ENCODE data around the gene TMEM185A. TPM values are rescaled to one million over a fixed set of nuclear protein-coding genes. Genes with fewer than 3 reads are reported as not detected.

TMEM185A gene
- total RNA-seq, 1 donor from 2014 or later, result 31.4 TPM

DNA sequence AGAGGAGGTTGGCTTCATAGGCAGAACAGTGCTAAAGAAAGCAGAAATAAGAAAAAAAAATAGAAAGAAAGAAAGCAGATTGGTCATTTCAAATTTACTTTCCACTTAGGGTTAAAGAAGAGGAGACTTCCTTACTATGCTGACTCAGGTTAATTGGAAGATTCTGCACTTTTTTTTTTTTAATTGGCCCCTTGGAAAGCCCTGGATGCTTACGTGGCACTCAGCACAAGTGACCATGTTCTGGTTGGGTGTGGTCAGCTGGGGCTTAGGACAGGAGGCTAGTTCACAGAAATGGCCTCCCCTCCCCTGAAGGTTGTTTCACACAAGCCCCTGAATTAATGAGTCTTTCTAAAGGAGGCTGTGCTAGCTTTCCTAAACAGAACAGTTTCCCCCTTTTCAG lies 58.8 kb downstream of the TMEM185A start:
- Mint-ChIP-seq H3K4me1 (ENCODE audit: unreplicated experiment) (no peaks in the 10 kb centered on the region), H3K27ac (no peak overlapping the region), H3K27me3 (no peaks in the 10 kb centered on the region), H3K4me3 (no peak overlapping the region), H3K9me3 (no peaks in the 10 kb centered on the region), H3K36me3 (no peaks in the 10 kb centered on the region)
- DNase-seq (ENCODE audit: extremely low spot score, unreplicated experiment), result no peak
- no peak for TF ChIP-seq CTCF (conservative IDR thresholded peaks at IDR 0.05)

DNA sequence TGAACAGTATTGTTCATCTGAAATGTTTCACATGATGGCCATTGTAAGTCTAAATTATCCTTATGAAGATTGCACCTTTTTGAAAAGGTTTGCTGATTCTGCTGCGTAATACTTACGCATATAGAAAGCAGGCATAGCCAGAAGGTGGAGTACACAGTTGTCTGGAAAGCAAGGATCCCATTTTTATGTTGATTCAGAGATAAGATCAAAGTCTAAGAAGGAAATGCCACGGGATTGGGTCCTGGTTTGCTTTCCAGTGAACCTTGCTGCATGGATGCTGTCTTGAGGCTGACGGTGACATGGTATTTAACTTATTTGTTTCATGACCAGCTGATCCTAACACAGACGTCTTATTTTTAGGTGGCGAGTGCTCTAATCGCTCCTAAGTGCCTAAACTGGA lies 59.8 kb downstream of the TMEM185A start:
- H3K9me3 Mint-ChIP-seq, result no peaks in the 10 kb centered on the region
- H3K4me3 Mint-ChIP-seq, result no peak overlapping the region
- no peaks in the 10 kb centered on the region for H3K36me3 Mint-ChIP-seq
- H3K27me3 Mint-ChIP-seq, result no peaks in the 10 kb centered on the region
- H3K4me1 Mint-ChIP-seq (ENCODE audit: unreplicated experiment), result no peaks in the 10 kb centered on the region
- DNase-seq (ENCODE audit: extremely low spot score, unreplicated experiment), result no peak
- TF ChIP-seq CTCF (conservative IDR thresholded peaks at IDR 0.05), result no peak
- no peak overlapping the region for H3K27ac Mint-ChIP-seq

DNA sequence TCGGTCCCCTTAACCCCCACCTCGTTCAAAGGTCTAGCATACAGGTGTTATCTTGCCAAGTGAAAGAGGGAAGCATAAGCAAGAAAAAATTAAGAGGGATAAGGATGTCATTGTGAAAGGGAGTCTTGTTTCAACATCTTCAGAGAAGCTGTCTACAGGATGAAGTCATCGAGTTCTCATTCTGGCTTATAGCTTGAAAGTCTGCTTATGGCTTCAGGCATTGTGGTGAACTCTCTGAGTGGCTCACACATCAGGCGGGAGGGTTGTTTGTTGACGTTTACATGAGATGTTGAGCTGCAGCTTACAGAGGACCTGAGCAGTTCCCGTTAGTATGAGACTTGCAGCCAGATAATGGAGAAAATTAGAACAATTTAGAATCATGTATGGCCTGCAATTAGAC lies 60.9 kb downstream of the TMEM185A start:
- H3K27ac Mint-ChIP-seq, result no peak overlapping the region
- no peaks in the 10 kb centered on the region for H3K9me3 Mint-ChIP-seq
- H3K27me3 Mint-ChIP-seq, result no peaks in the 10 kb centered on the region
- H3K4me3 Mint-ChIP-seq, result no peak overlapping the region
- no peak for TF ChIP-seq CTCF (conservative IDR thresholded peaks at IDR 0.05)
- DNase-seq (ENCODE audit: extremely low spot score, unreplicated experiment), result no peak
- H3K4me1 Mint-ChIP-seq (ENCODE audit: unreplicated experiment), result no peaks in the 10 kb centered on the region
- no peaks in the 10 kb centered on the region for H3K36me3 Mint-ChIP-seq

DNA sequence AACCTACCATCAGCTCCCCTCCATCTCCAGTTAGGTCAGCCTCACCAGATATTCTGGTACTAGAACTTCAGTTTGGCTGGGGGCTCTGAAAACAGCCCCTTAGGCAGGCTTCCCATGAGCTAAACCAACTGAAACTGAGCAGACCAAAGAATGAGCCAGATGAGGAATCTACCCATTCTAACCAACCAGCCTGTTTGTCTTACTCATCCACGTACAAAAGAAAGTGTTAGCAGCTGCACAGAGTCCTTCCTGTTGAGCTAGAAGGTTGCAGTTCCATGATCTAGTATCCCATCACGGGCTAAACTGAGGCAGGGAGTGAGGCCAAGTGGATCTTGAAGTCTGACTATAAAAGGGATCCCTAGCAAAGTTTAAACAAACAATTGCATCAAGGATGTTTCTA lies 61.8 kb downstream of the TMEM185A start:
- Mint-ChIP-seq H3K36me3 (no peaks in the 10 kb centered on the region), H3K4me1 (ENCODE audit: unreplicated experiment) (no peaks in the 10 kb centered on the region)
- DNase-seq (ENCODE audit: extremely low spot score, unreplicated experiment), result no peak

DNA sequence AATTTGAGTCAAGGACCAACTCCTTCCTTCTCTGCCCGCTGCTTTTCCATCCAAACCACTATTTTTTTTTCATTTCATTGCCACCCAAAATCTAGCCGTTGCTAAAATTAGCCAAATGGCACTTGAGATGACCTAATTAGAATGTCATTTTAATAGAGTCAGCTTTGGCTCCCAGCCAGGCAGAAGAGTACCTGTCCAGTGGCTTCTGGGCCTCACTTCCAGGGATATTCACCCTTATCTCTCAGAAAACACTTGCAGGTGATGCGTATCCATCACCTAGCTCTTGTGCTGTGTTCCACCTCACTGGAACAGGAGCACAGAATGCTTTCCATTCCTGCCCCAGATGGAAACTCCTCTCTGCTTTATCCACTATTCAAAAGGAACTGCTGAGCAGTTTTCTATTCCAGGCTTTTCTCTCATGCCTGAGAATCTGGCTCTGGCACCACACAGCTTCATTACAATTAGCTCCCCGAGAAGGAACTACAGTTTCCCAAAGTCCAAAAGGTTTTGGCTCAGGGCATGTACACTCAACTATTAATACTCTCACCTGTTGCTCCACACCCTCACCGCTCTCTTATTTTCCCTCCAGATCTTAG lies 62.8 kb downstream of the TMEM185A start:
- no peaks in the 10 kb centered on the region for H3K36me3 Mint-ChIP-seq
- TF ChIP-seq CTCF (conservative IDR thresholded peaks at IDR 0.05), result no peak
- no peaks in the 10 kb centered on the region for H3K27me3 Mint-ChIP-seq
- no peak overlapping the region for H3K27ac Mint-ChIP-seq
- no peak overlapping the region for H3K4me3 Mint-ChIP-seq
- no peaks in the 10 kb centered on the region for H3K9me3 Mint-ChIP-seq
- H3K4me1 Mint-ChIP-seq (ENCODE audit: unreplicated experiment), result no peaks in the 10 kb centered on the region
- DNase-seq (ENCODE audit: extremely low spot score, unreplicated experiment), result no peak

More for the DNA sequence above, 61.8 kb downstream of the TMEM185A start:
- no peak for TF ChIP-seq CTCF (conservative IDR thresholded peaks at IDR 0.05)
- Mint-ChIP-seq H3K27ac (no peak overlapping the region), H3K27me3 (no peaks in the 10 kb centered on the region), H3K9me3 (no peaks in the 10 kb centered on the region), H3K4me3 (no peak overlapping the region)
